Loucy (cell line): ENCODE results near the gene SLC35F3.

ENCODE experiments used
- H2AFZ ChIP-seq: fragments of 200-600 bp; sonication (generic); 2 replicates; pipeline ENCODE4 v1.6.0; 2016; ENCODE audit warnings: antibody characterized with exemption, mild to moderate bottlenecking, low read length, moderate library complexity
- H3F3A ChIP-seq: fragments of 200-600 bp; 2 replicates; pipeline ENCODE4 v1.6.0; 2016; ENCODE audit warnings: antibody characterized with exemption, low read depth, mild to moderate bottlenecking
- H3K27me3 ChIP-seq: fragments of 200-600 bp; sonication (generic); 2 replicates; pipeline ENCODE4 v1.6.1; 2014; ENCODE audit warnings: low read length, mild to moderate bottlenecking; ENCODE audit not compliant: insufficient read depth, poor library complexity, severe bottlenecking
- H3K36me3 ChIP-seq: fragments of 200-600 bp; sonication (generic); 2 replicates; pipeline ENCODE4 v1.6.1; 2016; ENCODE audit warnings: low read length; ENCODE audit not compliant: insufficient read depth
- H3K4me1 ChIP-seq: fragments of 200-600 bp; sonication (generic); 2 replicates; pipeline ENCODE4 v1.5.1; 2014; ENCODE audit warnings: low read length, mild to moderate bottlenecking; ENCODE audit not compliant: insufficient read depth, poor library complexity, severe bottlenecking
- H3K4me2 ChIP-seq: fragments of 200-600 bp; sonication (generic); 2 replicates; pipeline ENCODE4 v1.6.0; 2014; ENCODE audit warnings: antibody characterized with exemption, low read length, low read depth, mild to moderate bottlenecking; ENCODE audit not compliant: poor library complexity, severe bottlenecking
- H3K4me3 ChIP-seq: fragments of 200-600 bp; sonication (generic); 2 replicates; pipeline ENCODE4 v1.5.1; 2014; ENCODE audit warnings: low read length, mild to moderate bottlenecking, mixed read lengths; ENCODE audit not compliant: poor library complexity, severe bottlenecking
- H3K79me2 ChIP-seq: fragments of 200-600 bp; sonication (generic); 2 replicates; pipeline ENCODE4 v1.6.1; 2014; ENCODE audit warnings: low read length; ENCODE audit not compliant: insufficient read depth
- H3K9ac ChIP-seq: fragments of 200-600 bp; sonication (generic); 2 replicates; pipeline ENCODE4 v1.6.0; 2014; ENCODE audit warnings: mild to moderate bottlenecking, low read depth, low read length, moderate library complexity; ENCODE audit not compliant: poor library complexity, severe bottlenecking
- H3K9me2 ChIP-seq: fragments of 200-600 bp; sonication (generic); replicated peaks from 2 replicates; pipeline ENCODE4 v1.6.1; 2016; ENCODE audit warnings: low read depth, low read length, mixed read lengths
- H3K9me3 ChIP-seq: fragments of 200-600 bp; sonication (generic); 2 replicates; pipeline ENCODE4 v1.6.1; 2014; ENCODE audit warnings: mild to moderate bottlenecking, antibody characterized with exemption, low read length, low read depth; ENCODE audit not compliant: insufficient read depth
- H4K20me1 ChIP-seq: fragments of 200-600 bp; sonication (generic); 2 replicates; pipeline ENCODE4 v1.6.0; 2014; ENCODE audit warnings: antibody characterized with exemption, low read length, mild to moderate bottlenecking; ENCODE audit not compliant: insufficient read depth, poor library complexity, severe bottlenecking
- EZH2phosphoT487 ChIP-seq: fragments of 200-600 bp; IDR thresholded peaks from 2 replicates; pipeline ENCODE4 v1.6.1; 2018; ENCODE audit warnings: antibody characterized with exemption, mild to moderate bottlenecking, moderate library complexity, borderline replicate concordance
- TF ChIP-seq, protein P1 (sequence below): fragments of 200-600 bp; sonication (generic); conservative IDR thresholded peaks from 2 replicates; pipeline ENCODE4 v1.5.1; 2014; ENCODE audit warnings: mild to moderate bottlenecking, antibody characterized with exemption, low read length

Gene SLC35F3

DNA sequence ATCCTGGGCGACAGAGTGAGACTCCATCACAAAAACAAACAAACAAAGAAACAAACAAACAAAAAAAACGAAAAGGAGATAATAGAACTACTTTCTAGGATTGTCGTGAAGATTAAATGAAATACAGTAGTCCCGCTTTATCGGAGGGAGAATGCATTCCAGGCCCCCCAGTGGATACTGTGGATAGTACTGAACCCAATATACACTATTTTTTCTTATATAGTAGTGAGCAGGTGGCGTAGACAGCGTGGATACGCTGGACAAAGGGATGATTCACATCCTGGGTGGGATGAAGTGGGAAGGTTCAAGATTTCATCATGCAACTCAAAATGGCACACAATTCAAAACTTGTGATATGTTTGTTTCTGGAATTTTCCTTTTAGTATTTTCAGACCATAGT, 8.0 kb downstream of the SLC35F3 start:
- no peaks in the 10 kb centered on the region for H3K79me2 ChIP-seq
- H3K4me1 ChIP-seq = no peaks in the 10 kb centered on the region
- no peak overlapping the region for H3K4me2 ChIP-seq
- no peak overlapping the region for H2AFZ ChIP-seq
- no peaks in the 10 kb centered on the region for H3K27me3 ChIP-seq
- TF ChIP-seq, protein P1, sequence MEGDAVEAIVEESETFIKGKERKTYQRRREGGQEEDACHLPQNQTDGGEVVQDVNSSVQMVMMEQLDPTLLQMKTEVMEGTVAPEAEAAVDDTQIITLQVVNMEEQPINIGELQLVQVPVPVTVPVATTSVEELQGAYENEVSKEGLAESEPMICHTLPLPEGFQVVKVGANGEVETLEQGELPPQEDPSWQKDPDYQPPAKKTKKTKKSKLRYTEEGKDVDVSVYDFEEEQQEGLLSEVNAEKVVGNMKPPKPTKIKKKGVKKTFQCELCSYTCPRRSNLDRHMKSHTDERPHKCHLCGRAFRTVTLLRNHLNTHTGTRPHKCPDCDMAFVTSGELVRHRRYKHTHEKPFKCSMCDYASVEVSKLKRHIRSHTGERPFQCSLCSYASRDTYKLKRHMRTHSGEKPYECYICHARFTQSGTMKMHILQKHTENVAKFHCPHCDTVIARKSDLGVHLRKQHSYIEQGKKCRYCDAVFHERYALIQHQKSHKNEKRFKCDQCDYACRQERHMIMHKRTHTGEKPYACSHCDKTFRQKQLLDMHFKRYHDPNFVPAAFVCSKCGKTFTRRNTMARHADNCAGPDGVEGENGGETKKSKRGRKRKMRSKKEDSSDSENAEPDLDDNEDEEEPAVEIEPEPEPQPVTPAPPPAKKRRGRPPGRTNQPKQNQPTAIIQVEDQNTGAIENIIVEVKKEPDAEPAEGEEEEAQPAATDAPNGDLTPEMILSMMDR = no peak
- no peak for TF ChIP-seq EZH2phosphoT487
- H3K9ac ChIP-seq = no peak overlapping the region
- no peaks in the 10 kb centered on the region for H3K9me2 ChIP-seq
- H3K4me3 ChIP-seq = no peak overlapping the region
- no peaks in the 10 kb centered on the region for H4K20me1 ChIP-seq
- no peaks in the 10 kb centered on the region for H3K36me3 ChIP-seq
- H3K9me3 ChIP-seq = no peaks in the 10 kb centered on the region
- H3F3A ChIP-seq = no peaks in the 10 kb centered on the region

DNA sequence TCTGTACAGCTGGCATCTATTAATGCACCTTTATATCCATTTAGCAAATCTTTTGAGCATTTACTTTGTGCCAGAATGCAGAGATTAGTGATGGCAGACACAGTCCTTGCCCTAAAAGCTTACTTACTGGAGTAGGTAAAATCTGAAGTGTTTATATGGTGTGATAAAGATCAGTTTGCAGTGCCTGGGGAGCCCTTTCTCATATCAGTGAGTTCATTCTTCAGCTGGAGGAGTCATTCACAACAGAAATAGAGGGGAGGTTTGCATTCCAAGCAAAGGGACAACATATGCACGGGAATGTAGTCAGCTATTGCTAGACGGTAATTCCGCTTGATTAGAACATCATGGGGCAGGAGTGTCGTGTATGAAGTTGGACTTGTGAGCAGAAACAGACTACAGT, 8.4 kb downstream of the SLC35F3 start:
- no peaks in the 10 kb centered on the region for H3K4me1 ChIP-seq
- H3K79me2 ChIP-seq = no peaks in the 10 kb centered on the region
- TF ChIP-seq, protein P1 = no peak
- TF ChIP-seq EZH2phosphoT487 = no peak
- H3K36me3 ChIP-seq = no peaks in the 10 kb centered on the region
- no peaks in the 10 kb centered on the region for H3K9me3 ChIP-seq
- H3K4me2 ChIP-seq = no peak overlapping the region
- no peaks in the 10 kb centered on the region for H3F3A ChIP-seq
- H4K20me1 ChIP-seq = no peaks in the 10 kb centered on the region
- no peak overlapping the region for H3K4me3 ChIP-seq
- H3K27me3 ChIP-seq = no peaks in the 10 kb centered on the region
- no peak overlapping the region for H3K9ac ChIP-seq
- no peak overlapping the region for H2AFZ ChIP-seq
- no peaks in the 10 kb centered on the region for H3K9me2 ChIP-seq

DNA sequence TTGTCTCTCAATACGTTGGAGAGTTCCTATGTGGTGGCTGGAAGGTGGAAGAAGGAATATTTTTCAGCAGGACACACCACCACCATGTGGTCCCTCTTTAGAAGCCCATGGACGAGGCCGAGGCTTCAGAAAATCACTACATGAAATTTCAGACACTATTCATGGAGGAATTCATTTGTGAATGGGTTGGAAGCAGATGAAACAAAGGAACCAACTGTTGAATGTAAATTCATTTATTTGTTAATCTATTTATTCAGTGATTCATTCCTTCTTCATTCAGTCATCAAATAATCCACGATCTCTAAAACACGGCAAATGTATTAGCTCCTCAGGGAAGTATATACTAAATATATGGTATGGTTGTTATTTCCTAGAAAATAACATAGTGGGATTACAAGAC, 12.2 kb downstream of the SLC35F3 start:
- H3K4me1 ChIP-seq = no peaks in the 10 kb centered on the region
- TF ChIP-seq, protein P1 = no peak
- TF ChIP-seq EZH2phosphoT487 = no peak
- H3K36me3 ChIP-seq = no peaks in the 10 kb centered on the region
- no peaks in the 10 kb centered on the region for H3K9me3 ChIP-seq
- H3K79me2 ChIP-seq = no peaks in the 10 kb centered on the region
- H3K9me2 ChIP-seq = no peaks in the 10 kb centered on the region
- H3K4me2 ChIP-seq = no peak overlapping the region
- no peak overlapping the region for H3K9ac ChIP-seq
- H3K27me3 ChIP-seq = no peaks in the 10 kb centered on the region
- no peaks in the 10 kb centered on the region for H4K20me1 ChIP-seq
- H3F3A ChIP-seq = no peaks in the 10 kb centered on the region
- H3K4me3 ChIP-seq = no peak overlapping the region
- no peak overlapping the region for H2AFZ ChIP-seq
